ENCODE measurements around the gene PPFIA2. TPM values are rescaled to one million over a fixed set of nuclear protein-coding genes. Genes with fewer than 3 reads are reported as not detected.

Gene PPFIA2
- total RNA-seq, 1 donor from 2014 or later, result not detected

DNA sequence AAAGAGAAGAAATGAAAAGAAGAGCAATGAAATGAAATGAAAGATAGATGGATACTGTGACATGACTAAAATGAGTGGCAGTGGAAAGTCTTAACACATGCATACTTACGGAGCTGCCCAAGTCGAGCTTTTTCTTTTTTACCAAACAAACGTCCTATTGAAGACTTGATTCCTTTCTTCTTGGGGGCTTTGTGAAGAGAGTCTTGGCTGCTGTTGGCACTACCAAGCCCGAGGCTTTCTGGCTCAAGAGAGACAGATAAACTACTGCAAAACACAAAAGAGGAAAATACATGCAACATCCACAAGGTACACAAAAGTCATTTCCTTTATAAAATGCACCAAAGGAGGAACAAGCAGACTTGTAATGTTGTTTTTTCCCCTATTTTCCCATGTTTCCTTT, 420.1 kb downstream of the PPFIA2 start:
- DNase-seq, result no peak

DNA sequence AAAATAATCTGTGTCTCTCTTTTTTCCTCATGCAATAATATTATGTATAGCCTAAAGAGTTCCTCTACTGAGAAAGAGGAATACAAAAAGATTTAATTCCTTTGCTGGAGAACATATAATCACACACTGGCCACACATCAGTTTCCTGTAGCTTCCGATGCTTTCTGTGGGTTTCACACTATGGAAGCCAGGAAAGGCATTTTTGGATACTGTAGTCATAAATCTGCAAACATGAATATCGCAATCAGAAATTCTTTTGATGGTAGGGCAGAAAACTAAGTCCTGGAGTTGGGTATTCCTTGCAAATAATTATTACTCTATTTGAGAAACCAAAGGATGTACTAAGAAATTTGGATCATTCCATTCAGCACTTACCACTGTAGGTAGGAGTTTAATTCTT, 421.3 kb downstream of the PPFIA2 start:
- DNase-seq, result no peak

DNA sequence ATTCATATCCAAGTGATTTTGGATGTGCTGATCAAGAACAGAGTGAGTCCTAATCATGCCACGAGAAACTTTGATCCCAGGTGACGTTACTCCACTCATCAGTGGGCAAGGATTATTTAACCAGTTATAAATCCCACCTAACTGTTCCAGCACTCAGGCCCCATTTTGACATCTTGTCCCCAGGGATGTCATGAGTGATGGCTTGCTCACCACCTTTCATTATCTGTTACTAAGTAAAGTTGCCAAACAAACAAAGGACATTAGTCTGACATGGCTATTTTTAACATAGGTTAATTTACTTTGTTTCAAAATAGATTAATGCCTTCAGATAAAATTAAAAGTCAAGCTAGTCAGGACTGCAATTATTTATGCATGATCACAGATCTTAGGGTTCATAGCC, 425.3 kb downstream of the PPFIA2 start:
- no peak for DNase-seq

DNA sequence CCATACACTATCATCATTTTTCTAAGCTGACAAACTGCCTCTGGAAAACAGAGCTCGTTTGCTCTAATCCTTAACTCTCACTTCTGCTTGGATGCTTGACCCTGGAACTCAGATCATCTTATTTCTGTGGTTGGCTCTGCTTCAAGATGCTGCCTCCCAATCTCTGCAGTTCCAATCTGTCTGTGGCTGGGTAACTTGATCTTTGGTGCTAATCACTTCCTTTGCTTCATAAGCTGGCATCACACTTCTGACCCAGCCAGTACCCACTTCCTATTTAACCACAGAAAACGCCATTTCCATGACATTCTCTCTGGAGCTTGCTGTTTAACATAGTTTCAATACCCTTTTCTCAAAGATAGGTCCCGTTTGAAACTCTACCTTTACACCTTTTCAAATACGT, 427.1 kb downstream of the PPFIA2 start:
- DNase-seq, result no peak

DNA sequence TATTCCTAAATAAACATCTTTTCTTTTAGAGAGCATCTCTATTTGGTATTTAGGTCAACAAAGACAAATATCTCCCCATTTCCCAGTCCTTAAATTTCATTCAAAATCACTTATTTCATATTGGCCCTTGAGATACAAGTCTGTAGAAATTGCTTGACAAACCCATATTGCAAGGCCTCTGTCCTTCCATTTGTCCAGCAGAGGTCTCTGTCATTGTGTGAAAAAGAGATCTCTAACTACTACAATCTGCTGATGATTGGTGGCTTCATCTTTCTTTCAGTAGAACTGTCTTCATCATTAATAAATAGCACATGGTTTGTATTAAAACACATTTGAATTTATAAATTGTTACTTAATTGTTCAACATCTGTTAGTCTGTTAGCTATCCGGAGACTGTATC, 428.7 kb downstream of the PPFIA2 start:
- DNase-seq, result no peak

DNA sequence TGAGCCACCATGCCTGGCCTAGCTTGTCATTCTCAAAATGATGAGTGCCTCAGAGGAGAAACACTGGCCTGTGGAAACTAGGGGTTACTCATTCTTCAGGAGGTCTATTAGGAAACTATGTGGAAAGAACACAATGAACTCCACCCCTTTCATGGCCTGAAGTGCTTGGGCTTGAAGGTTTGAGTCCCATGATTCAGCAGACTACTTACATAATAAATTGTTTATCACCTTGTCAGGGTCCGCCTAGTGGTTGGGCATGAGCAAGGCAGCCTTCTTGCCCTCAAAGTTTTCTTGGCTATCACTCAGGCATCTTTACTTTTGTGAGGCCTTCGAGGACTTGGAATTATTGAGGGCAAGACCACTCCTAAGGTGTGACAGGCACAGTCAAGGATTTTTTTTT, 430.1 kb downstream of the PPFIA2 start:
- peak; percentile 1 for DNase-seq

DNA sequence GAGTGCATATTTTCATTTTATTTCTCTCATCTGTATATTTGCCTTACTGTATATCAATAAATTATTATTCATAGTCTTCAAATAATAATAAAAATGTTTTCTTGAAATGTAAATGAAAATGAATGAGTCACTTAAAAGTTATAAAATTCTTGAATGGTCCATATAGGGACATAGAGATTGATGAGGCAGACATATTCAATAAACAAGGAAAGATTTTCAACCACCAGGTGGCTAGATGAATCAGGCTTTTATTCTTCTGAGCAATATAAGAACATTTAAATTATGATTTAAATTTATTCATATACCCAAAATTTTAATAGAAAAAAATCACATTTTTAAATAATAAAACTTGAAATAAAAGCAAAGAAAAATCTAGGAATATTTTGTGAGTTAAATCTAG, 431.7 kb downstream of the PPFIA2 start:
- no peak for DNase-seq

DNA sequence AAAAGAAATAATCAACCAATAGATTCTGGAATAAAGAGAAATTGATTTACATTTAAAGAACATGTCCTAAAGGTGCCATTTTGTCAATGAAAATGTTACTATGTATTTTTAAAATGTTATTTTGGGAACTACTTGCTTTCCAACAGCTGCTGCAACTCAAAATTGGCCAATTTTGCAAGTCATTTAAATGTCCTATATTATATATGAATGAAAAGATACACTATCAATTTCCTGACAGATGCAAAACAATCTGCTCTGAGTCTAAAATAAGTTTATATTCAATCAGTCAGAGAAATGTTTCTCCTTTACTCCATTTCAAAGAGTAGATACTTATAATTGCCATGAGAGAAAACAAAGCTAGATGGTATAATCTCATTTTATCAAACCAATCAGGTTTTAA, 434.1 kb downstream of the PPFIA2 start:
- no peak for DNase-seq

DNA sequence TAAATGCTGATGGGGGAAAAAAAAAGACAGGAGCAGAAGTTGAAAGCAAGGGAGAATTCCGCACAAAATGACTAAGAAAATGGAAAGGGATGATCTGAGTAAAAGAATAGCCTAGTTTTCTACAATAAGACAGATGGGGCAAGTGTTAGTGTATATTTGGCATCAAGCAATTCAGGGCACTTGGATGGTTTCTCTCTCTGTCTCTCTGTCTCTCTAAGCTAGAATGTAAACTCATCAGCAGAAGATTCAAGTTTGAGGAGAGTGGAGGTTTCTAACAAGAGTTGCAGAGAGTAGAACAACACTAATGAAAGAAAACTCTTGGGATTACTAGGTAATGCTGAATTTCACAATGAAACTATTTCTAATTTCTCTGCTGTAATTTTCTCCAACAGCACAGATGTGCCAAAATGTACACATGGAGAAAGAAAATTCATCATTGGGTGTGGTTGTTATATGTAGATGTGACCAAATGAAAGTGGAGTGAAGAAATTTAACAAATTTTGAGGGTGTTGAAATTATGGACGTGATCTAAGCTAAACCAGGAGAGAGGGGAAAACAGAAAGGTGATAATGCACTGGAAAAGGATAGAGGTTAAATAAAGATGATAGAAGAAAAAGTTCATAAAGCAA, 444.1 kb downstream of the PPFIA2 start:
- DNase-seq, result no peak

DNA sequence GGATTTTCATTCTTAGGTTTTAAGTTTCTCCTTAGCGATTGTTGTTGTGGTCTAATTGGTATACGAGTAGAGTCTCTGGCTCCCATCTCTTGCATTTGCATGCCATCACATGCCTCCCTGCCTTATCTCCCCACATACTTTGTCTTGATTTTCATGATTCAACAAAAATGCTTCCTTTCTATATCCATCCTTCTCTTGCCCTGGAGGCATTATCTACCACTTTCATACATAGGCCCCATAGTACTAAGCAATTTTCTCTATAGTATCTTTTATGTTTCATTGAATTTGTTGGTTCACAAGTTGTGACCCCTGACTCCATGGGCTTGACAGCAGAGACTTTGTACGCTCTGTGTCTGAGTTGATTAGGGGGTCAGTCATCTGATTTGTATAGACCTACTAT, 455.2 kb downstream of the PPFIA2 start:
- no peak for DNase-seq

DNA sequence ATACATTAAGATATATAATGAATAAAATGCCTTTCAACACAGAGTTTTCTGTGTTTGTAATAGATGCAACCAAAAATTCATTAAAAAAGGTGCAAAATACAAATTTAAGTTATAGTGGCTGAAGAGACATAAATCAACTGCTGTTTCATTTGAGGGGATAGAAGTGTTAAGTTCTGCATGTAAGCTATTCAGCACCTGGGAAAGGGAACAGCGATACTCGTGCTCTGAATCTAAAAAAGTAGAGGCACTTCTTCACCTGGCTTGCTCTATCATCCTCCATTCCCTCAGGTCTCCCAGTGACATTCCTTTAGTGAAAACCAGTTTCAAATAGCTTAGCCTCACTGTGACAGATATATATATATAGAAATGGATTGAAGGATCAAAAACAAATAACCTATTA, 458.7 kb downstream of the PPFIA2 start:
- DNase-seq, result no peak

DNA sequence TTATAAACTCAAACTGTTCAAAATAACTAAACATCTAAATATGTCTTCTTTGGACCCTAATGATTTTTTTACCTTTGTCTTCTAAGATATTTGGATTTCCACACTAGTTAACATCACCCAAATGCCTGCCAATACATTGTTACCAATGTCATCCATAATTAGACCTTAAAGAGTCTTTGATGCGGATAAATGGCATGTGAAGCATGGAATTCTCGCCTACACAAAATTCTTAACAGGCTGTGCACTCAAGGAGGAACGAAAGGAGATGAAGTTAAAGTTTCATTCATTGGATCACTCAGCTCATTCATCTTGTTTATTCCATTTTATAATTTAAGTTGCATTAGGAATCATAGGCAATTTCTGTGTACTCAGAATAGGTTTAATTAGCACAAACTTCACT, 461.5 kb downstream of the PPFIA2 start:
- no peak for DNase-seq

DNA sequence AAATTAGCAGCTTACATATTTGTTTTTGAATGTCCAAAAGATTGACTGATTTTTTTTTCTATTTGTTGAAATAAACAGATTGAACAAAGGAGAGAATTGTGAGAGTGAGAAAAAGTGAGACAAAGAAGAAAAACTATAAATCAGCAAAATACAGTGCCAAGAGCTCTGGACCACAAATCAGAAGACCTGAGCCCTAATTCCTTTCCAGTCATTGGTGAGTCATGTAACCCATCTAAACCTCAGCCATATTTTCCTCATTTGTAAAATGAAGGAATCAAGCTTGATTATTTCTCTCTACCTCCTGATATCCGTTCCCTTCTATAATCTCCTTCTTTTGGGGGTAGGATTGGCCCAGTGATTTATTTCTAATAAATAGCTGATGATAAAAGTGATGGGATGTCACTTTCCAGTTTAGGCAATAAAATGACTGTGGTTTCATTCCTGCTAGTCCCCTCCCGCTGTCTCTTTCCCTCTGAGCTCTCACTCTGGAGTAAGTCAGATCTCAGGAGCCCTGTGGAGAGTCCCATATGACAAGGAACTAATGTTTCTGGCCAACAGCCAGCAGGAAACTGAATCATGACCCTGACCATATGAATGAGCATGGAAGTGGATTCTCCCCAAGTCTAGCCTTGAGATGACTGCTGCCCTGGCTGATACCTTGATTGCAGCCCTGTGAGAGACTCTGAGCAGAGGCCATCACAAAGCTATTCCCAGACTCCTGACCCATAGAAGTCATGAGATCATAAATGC, 462.4 kb downstream of the PPFIA2 start:
- peak; percentile 18 for DNase-seq

DNA sequence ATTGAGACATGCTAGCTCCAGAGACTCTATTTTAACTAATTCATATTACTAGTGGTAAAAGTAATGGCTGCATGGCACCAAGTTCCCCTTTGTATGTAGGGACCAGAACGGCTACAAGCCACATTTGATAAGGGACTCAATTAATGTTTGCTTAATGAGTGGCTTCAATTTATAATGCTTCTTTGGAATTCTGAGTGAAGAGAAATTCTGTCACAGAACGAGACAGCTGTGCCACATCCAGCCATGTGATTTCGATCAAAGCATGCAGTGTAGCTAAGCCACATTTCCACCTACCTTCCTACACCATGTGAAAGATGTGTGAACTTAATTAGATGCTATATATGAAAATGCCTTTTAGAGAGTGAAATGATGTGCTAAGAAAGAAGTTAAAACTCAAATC, 463.9 kb downstream of the PPFIA2 start:
- no peak for DNase-seq

DNA sequence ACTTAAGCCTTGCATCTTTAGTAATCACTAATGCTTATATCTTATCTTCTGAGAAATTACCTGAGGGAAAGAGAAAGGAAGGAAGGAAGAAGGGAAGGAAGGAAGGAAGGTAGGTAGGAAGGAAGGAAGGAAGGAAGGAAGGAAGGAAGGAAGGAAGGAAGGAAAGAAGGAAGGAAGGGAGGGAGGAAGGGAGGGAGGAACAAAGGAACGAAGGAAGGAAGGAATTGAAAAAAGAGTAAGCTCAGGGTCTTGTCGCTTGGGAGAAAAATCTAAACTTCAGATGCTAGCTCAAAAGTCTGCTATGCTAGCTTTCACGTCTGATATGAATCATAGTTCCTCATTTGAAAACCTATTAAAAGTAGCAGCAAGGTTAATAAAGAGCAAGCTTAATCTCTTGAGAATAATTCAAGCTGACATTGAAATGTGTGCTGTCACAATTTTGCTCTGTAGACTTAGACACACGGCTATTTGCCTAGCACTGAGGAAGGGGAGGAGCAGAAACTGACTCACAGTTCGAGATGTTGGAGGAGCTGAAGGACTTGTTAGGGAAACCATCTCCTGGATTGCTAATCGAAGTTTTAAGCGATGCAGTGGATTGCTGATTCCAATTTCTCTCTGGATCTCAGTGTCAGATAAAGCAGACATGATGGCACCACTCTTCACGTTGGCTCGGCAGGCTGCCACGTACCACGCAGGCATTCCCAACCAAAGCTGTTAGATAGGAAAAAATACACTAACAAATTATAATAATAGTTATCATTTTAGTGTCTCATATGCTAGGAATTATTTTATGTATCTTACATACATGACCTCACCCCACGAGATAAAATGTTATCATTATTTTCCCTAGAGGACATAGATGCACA, 464.6 kb downstream of the PPFIA2 start:
- DNase-seq, result no peak

DNA sequence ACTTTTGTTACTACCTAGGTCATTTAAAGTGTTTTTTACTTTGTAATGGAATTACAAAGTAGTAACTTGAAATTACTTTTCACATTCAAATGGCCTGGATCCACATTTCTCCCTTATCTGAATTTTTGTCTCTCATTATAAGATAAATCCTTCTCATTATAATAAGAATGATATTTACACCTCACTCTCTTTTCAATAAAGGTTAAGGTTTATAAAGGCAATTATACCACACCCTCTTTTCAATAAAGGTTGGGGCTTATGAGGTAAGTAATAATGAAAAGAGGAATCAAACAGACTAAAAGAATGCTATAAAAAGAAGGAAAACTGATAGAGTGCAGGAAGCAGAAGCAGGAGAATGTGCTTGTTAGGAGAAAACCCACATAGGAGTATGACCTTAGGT, 470.5 kb downstream of the PPFIA2 start:
- no peak for DNase-seq

DNA sequence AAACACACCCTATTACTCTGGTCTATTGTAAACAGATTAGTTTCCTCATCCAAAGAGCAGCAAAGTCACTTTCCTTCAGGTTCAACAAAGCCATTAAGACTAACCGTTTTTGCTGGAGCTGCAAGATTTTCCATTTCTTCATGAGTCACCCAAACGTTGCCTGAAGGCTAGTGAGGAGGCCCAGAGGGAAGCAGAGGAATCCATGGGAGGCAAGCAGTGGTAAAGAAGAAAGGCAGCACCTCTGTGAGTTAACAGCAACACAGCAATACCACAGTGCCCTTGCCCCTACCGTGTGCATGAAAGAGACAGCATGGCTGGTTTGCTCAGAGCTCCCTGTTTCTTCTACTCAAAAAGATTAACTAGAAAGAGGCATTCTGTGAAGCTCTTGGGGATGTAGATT, 475.0 kb downstream of the PPFIA2 start:
- no peak for DNase-seq

DNA sequence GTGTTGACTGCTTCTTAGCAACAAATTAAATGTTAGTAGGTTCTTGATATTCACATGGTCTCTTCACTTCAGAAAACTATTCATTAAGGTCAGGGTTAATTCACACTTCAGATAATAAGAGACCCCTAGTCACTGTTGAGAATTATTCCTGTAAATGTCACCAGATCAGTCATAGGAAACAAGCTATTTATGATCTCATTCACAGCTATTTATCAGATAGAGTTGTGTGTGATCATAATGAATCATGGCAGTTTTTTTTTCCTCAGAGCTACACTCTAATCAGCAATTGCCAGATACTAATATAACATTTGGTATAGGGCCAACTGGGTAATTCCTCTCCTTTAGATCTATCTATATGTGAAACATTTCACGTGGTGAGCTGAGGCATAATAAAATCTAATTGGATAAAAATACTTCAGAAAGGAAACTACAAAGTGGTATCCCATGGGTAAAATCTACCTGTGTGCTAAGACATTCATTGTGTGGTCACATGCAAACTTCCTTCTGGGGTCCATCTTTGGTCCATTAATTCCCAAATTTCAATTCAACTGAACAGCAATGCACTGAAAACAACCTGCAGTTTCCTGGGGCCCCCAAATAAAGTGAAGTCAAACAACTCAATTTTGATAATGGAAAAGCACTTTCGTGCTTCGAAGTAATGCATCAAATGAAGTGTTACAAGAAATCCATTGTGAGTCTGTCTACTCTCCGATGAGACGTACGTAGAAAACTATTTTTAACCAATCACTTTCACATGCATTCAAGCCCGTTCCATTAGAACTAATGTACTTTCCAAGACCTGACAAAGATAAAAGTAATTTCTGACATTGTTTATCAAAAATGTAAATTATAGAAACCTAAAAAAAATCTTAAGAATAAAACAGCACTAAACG, 484.3 kb downstream of the PPFIA2 start:
- no peak for DNase-seq

DNA sequence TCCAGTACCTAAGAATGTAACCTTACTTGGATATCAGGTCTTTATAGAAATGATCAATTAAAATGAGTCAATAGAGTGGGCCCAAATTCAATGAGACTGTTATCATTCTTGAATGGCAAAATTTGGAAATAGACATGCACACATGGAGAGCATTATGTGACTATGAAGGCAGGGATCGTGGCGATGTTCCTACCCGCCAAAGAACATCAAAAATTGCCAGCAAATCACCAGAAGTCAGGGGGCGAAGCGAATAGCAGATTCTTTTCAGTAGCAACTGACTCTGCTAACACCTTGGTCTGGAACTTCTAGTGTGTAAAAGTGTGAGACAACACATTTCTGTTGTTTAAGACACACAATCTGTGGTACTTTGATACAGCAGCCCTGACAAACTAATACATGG, 488.8 kb downstream of the PPFIA2 start:
- no peak for DNase-seq

DNA sequence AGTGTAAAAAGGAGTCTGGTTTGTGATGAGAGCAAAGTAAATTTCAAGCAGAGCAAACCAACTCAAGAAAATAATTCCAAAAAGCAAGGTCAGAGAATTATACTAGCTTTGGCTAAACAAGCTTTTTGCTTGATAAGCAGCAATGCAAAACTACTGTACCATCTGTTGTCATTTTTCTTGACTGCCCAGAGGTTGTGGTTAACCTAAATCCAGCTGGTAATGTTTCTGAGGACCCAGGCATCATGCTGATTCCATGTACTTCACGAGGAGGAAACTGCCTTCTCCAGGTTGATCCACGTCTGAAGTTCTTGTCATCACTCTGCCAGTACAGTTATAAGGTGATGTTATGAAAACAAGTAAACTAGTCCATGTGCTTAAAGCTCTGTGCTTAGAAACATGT, 496.1 kb downstream of the PPFIA2 start:
- no peak for DNase-seq

DNA sequence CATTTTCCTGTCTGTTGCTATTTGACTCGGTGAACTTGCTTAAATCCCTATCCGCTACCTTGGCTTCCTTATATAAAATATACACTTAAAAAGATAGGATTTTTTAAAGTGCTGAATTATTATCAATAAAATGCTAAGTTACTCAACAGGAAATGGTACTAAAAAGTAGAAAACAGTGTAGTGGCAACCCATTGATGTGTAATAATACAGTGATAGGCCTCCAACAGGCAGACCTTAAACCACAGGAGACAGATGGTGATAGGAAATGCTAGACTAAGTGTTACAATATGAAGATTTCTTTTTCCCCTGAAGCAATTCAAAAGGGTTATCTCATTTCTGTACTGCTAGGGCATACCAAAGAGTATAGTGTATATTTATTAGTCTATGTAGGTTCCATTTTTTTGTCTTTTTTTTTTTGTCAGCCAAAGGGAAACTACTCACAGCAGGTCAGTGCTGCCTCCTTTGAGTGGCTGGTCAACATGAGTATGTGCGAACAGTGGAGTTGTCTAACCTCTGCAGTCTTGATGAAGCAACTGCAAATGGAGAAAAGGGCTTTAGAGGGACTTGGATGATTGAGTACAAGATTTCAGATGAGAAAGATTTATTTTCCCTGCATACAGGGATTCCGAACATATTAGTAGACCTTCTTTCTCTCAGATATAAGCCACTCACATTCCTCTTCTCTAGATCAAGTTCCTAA, 497.5 kb downstream of the PPFIA2 start:
- DNase-seq, result no peak

DNA sequence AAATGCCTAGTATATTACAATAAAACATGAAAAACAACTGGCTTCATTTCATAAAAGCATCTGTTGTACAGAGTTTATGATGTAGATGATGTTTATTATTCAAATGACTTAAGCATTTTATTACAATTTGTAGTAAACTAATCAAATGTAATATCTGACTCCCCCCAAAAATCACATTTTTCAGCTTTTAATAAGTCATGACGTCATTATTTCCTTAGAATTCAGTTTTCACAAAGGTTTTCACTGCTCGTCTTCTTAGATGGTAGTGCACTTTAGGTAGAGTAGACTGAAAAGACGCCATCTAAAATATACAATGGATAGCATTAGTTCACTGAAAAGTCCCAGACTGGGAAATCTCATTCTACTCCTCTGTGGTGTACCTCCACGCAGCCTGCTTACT, 499.8 kb downstream of the PPFIA2 start:
- DNase-seq, result no peak
